HUES6 (cell line): ENCODE measurements around the gene OR56B1.
"Not testable (repeated sequence)": the region's sequence is repeated elsewhere in the genome, so short reads cannot be mapped to it uniquely, and the experiment has no call there.

Source experiments
- H3K27ac ChIP-seq: 2 replicates; pipeline ENCODE4 v1.7.0; 2013; ENCODE audit warnings: low read depth, mild to moderate bottlenecking, low read length, inconsistent platforms
- H3K27me3 ChIP-seq: 2 replicates; pipeline ENCODE4 v1.6.1; 2013; ENCODE audit warnings: low read length; ENCODE audit not compliant: control insufficient read depth, insufficient read depth
- H3K36me3 ChIP-seq: 2 replicates; pipeline ENCODE4 v1.6.1; 2013; ENCODE audit warnings: low read length; ENCODE audit not compliant: control insufficient read depth, insufficient read depth
- H3K4me1 ChIP-seq: 2 replicates; pipeline ENCODE4 v1.6.1; 2013; ENCODE audit warnings: low read length; ENCODE audit not compliant: control insufficient read depth, insufficient read depth
- H3K4me3 ChIP-seq: 2 replicates; pipeline ENCODE4 v1.5.1; 2013; ENCODE audit warnings: low read depth, low read length
- H3K9ac ChIP-seq: one replicate; pipeline ENCODE4 v1.6.1; 2013; ENCODE audit warnings: mild to moderate bottlenecking, low read length
- H3K9me3 ChIP-seq: 2 replicates; pipeline ENCODE4 v1.6.1; 2013; ENCODE audit warnings: low read depth, low read length; ENCODE audit not compliant: control insufficient read depth, insufficient read depth

OR56B1 gene

GRCh38 chr11:5700421-5701054 is 35.7 kb upstream of the OR56B1 start:
- Histone ChIP-seq H3K27me3 (no peaks in the 10 kb centered on the region), H3K4me3 (no peak overlapping the region), H3K9ac (no peak overlapping the region), H3K27ac (no peak overlapping the region), H3K36me3 (peaks cover 30% of the 10 kb centered on the region), H3K9me3 (no peaks in the 10 kb centered on the region), H3K4me1 (no peaks in the 10 kb centered on the region)

DNA sequence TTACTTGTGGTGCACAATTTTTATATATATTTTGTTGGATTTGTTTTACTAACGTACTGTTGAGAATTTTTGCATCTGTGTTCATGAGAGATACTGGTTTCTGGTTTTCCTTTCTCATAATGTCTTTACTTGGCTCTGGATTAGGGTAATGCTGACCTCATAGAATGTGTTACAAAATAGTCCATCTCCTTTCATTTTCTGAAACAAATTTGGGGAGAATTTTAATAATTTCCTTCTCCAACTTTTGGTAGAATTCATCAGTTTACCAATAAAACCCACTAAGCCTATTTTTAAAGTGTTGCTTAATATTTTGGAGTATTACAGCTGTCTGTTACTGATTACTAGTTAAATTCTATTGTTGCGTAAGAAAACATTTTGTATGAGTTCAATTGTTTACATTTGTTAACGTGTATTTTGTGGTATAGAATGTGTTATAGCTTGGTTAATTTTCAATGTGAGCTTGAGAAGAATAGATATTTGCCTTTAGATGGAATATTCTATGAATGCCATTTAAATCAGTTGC is 35.1 kb upstream of the OR56B1 start:
- Histone ChIP-seq H3K36me3 (peaks cover 29% of the 10 kb centered on the region), H3K27ac (no peak overlapping the region), H3K27me3 (no peaks in the 10 kb centered on the region), H3K9me3 (no peaks in the 10 kb centered on the region), H3K4me3 (no peak overlapping the region), H3K9ac (no peak overlapping the region), H3K4me1 (no peaks in the 10 kb centered on the region)

DNA sequence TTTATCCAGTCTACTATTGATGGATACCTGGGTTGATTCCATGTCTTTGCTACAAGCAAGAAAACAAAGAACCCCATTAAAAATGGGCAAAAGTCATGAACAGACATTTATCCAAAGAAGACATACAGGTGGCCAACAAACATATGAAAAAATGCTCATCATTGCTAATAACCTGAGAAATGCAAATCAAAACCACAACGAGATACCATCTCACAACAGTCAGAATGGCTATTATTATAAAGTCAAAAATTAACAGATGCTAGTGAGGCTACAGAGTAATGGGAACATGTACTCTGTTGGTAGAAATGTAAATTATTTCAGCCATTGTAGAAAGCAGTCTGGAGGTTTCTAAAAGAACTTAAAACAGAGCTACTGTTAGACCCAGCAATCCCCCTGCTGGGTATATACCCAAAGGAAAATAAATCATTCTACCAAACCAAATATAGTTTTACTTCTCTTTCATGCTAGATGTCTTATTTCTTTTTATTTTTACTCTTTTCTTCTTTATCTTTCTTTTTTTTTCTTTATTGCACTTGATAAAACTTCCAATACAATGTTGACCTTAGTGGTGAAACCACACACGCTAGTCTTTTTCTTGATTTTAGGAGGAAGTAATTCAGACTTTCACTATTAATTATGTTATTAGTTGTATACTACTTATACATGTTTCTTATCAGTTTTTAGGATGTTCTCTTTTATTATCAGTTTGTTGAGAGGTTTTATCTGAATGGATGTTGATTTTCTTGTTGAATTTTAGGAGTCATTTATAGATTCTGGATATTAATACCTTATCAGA is 32.3 kb upstream of the OR56B1 start:
- H3K9me3 ChIP-seq, result no peaks in the 10 kb centered on the region
- no peaks in the 10 kb centered on the region for H3K4me1 ChIP-seq
- no peak overlapping the region for H3K9ac ChIP-seq
- H3K27ac ChIP-seq, result no peak overlapping the region
- no peak overlapping the region for H3K4me3 ChIP-seq
- no peaks in the 10 kb centered on the region for H3K27me3 ChIP-seq
- peaks cover 21% of the 10 kb centered on the region for H3K36me3 ChIP-seq

GRCh38 chr11:5705688-5706087 is 30.6 kb upstream of the OR56B1 start:
- Histone ChIP-seq H3K4me3 (no peak overlapping the region), H3K27me3 (no peaks in the 10 kb centered on the region), H3K4me1 (no peaks in the 10 kb centered on the region), H3K9me3 (no peaks in the 10 kb centered on the region), H3K27ac (no peak overlapping the region), H3K36me3 (peaks cover 30% of the 10 kb centered on the region), H3K9ac (no peak overlapping the region)

DNA sequence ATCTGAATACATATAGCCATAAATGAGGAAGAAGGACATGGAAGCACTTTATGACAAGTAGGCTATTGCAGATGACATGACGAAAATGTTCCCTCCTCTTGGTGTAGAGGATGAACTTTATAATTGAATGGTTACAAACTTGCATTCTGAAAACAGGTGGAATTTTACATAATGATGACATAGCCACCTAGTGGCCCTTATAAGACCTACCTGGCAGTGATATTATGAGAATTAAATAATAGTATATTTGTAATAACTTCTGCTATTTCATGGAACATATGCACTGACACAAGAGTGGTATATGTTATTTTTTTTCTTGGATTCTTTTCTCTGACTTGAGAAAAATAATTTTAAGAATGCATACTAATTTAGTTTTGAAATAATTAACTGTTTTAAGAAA is 23.7 kb upstream of the OR56B1 start:
- Histone ChIP-seq H3K4me1 (no peaks in the 10 kb centered on the region), H3K9me3 (0 out of 2 replicates have a peak, but pooled peaks cover 2% of the 10 kb centered on the region), H3K9ac (no peak overlapping the region), H3K27me3 (no peaks in the 10 kb centered on the region), H3K36me3 (peaks cover 17% of the 10 kb centered on the region; the same call in 1 of the 2 replicates), H3K27ac (no peak overlapping the region), H3K4me3 (no peak overlapping the region)

GRCh38 chr11:5713695-5714094 is 22.6 kb upstream of the OR56B1 start:
- no peak overlapping the region for H3K4me3 ChIP-seq
- H3K9me3 ChIP-seq, result 0 out of 2 replicates have a peak, but pooled peaks cover 2% of the 10 kb centered on the region
- peaks cover 12% of the 10 kb centered on the region; the same call in 1 of the 2 replicates for H3K36me3 ChIP-seq
- no peak overlapping the region for H3K9ac ChIP-seq
- no peak overlapping the region for H3K27ac ChIP-seq
- H3K27me3 ChIP-seq, result no peaks in the 10 kb centered on the region
- H3K4me1 ChIP-seq, result no peaks in the 10 kb centered on the region

- not testable (repeated sequence) for H3K27ac ChIP-seq, H3K9ac ChIP-seq, H3K4me3 ChIP-seq, H3K36me3 ChIP-seq, H3K9me3 ChIP-seq, H3K4me1 ChIP-seq, H3K27me3 ChIP-seq
Observed at GRCh38 chr11:5716518-5716917, 19.7 kb upstream of the OR56B1 start.

GRCh38 chr11:5719703-5720495 is 16.3 kb upstream of the OR56B1 start:
- H3K36me3 ChIP-seq, result no peaks in the 10 kb centered on the region
- no peak overlapping the region for H3K9ac ChIP-seq
- H3K9me3 ChIP-seq, result 0 out of 2 replicates have a peak, but pooled peaks cover 2% of the 10 kb centered on the region
- H3K27ac ChIP-seq, result no peak overlapping the region
- H3K4me3 ChIP-seq, result no peak overlapping the region
- no peaks in the 10 kb centered on the region for H3K4me1 ChIP-seq
- H3K27me3 ChIP-seq, result no peaks in the 10 kb centered on the region

DNA sequence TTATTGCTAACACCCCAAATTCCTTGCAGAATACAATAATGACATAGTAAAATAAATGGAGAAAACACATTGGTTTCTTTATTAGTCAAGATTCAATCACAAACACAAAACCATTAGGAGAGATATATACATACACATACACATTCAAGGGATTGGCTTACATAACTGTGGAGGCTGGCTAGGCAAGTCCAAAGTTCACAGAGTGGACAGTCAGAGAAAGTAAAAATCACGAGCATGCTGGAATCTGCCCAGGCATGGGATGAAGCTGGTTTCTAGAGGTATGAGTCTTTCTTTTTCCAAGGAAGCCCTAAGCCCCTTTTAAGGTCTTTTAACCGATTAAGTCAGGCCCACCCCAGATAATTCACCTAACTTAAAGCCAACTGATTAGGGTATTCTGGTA is 13.6 kb upstream of the OR56B1 start:
- H3K36me3 ChIP-seq, result no peaks in the 10 kb centered on the region
- no peak overlapping the region for H3K9ac ChIP-seq
- H3K27ac ChIP-seq, result no peak overlapping the region
- H3K27me3 ChIP-seq, result no peaks in the 10 kb centered on the region
- H3K4me1 ChIP-seq, result no peaks in the 10 kb centered on the region
- H3K4me3 ChIP-seq, result no peak overlapping the region
- H3K9me3 ChIP-seq, result no peaks in the 10 kb centered on the region

GRCh38 chr11:5726351-5726750 is 9.9 kb upstream of the OR56B1 start:
- Histone ChIP-seq H3K9ac (no peak overlapping the region), H3K4me3 (no peak overlapping the region), H3K4me1 (no peaks in the 10 kb centered on the region), H3K9me3 (no peaks in the 10 kb centered on the region), H3K27ac (no peak overlapping the region), H3K36me3 (no peaks in the 10 kb centered on the region), H3K27me3 (no peaks in the 10 kb centered on the region)

DNA sequence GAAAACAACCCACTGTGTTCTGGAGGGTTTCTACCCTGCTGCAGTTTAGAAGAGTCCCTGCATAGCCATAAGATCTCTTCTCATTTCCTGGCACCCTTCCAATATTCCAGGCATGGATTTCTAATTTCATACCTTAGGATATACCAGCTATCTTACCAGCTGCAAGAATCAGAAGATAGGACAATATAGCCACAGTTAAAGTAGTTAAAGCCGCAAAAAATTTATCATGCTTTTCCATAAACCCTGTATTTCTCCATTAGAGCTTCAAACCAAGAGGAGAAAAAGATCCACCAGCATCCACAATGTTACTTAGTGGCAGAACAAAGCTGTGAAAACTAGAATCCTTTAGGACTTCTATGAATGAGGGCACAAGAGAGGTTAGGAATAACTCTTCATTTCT is 8.6 kb upstream of the OR56B1 start:
- Histone ChIP-seq H3K36me3 (no peaks in the 10 kb centered on the region), H3K4me1 (no peaks in the 10 kb centered on the region), H3K4me3 (no peak overlapping the region), H3K9ac (no peak overlapping the region), H3K27me3 (no peaks in the 10 kb centered on the region), H3K9me3 (no peaks in the 10 kb centered on the region), H3K27ac (no peak overlapping the region)
